ENCODE results near the gene NAA60.
"Not testable (repeated sequence)": the region's sequence is repeated elsewhere in the genome, so short reads cannot be mapped to it uniquely, and the experiment has no call there.

NAA60 gene

GRCh38 chr16:3497771-3498170 lies 54.3 kb downstream of the NAA60 start:
- Histone ChIP-seq H3K4me1 (ENCODE audit: insufficient read depth, low read length, severe bottlenecking) (peaks cover 15% of the 10 kb centered on the region), H3F3A (ENCODE audit: insufficient read depth, low read length) (no peaks in the 10 kb centered on the region), H3K4me3 (ENCODE audit: low read depth, low read length, poor library complexity, severe bottlenecking) (no peak overlapping the region), H3K79me2 (ENCODE audit: insufficient read depth, low read length) (no peaks in the 10 kb centered on the region), H3K4me2 (ENCODE audit: low read length) (no peak overlapping the region), H3K9me2 (ENCODE audit: low read depth, low read length) (no peaks in the 10 kb centered on the region), H4K20me1 (ENCODE audit: insufficient read depth, low read length) (no peaks in the 10 kb centered on the region), H3K36me3 (ENCODE audit: insufficient read depth, low read length) (no peaks in the 10 kb centered on the region), H3K9ac (ENCODE audit: low read length) (no peak overlapping the region), H3K9me3 (ENCODE audit: low read length) (no peaks in the 10 kb centered on the region), H3K27me3 (ENCODE audit: insufficient read depth, low read length) (peaks cover 4% of the 10 kb centered on the region; the same call in 1 of the 2 replicates), H3K27ac (ENCODE audit: low read depth, low read length, poor library complexity, severe bottlenecking) (no peak overlapping the region), H2AFZ (ENCODE audit: low read length) (no peak overlapping the region)
- TF ChIP-seq EZH2 (IDR thresholded peaks at IDR 0.05; ENCODE audit: borderline replicate concordance, low read length) (no peak), CTCF (IDR thresholded peaks at IDR 0.05; ENCODE audit: low read length) (no peak)

- no peak overlapping the region for H3K27ac ChIP-seq (ENCODE audit: low read depth, low read length, poor library complexity, severe bottlenecking)
- H3F3A ChIP-seq (ENCODE audit: insufficient read depth, low read length) = no peaks in the 10 kb centered on the region
- H3K36me3 ChIP-seq (ENCODE audit: insufficient read depth, low read length) = no peaks in the 10 kb centered on the region
- H3K27me3 ChIP-seq (ENCODE audit: insufficient read depth, low read length) = peaks cover 4% of the 10 kb centered on the region; the same call in 1 of the 2 replicates
- no peak for TF ChIP-seq CTCF (IDR thresholded peaks at IDR 0.05; ENCODE audit: low read length)
- no peak overlapping the region for H2AFZ ChIP-seq (ENCODE audit: low read length)
- H4K20me1 ChIP-seq (ENCODE audit: insufficient read depth, low read length) = no peaks in the 10 kb centered on the region
- no peaks in the 10 kb centered on the region for H3K9me2 ChIP-seq (ENCODE audit: low read depth, low read length)
- no peak overlapping the region for H3K9ac ChIP-seq (ENCODE audit: low read length)
- no peak overlapping the region for H3K4me2 ChIP-seq (ENCODE audit: low read length)
- H3K79me2 ChIP-seq (ENCODE audit: insufficient read depth, low read length) = no peaks in the 10 kb centered on the region
- H3K4me1 ChIP-seq (ENCODE audit: insufficient read depth, low read length, severe bottlenecking) = peaks cover 22% of the 10 kb centered on the region
- no peaks in the 10 kb centered on the region for H3K9me3 ChIP-seq (ENCODE audit: low read length)
- H3K4me3 ChIP-seq (ENCODE audit: low read depth, low read length, poor library complexity, severe bottlenecking) = no peak overlapping the region
Measured at GRCh38 chr16:3498988-3499387, 55.5 kb downstream of the NAA60 start.

- Histone ChIP-seq H3K4me3 (ENCODE audit: low read depth, low read length, poor library complexity, severe bottlenecking) (peak overlapping the region; percentile 72), H3K4me2 (ENCODE audit: low read length) (peak overlapping the region; percentile 74), H3K4me1 (ENCODE audit: insufficient read depth, low read length, severe bottlenecking) (peaks cover 22% of the 10 kb centered on the region), H3K9ac (ENCODE audit: low read length) (peak overlapping the region; percentile 62)
- H4K20me1 ChIP-seq (ENCODE audit: insufficient read depth, low read length); H3K36me3 ChIP-seq (ENCODE audit: insufficient read depth, low read length); H3K27me3 ChIP-seq (ENCODE audit: insufficient read depth, low read length); H3F3A ChIP-seq (ENCODE audit: insufficient read depth, low read length); H3K27ac ChIP-seq (ENCODE audit: low read depth, low read length, poor library complexity, severe bottlenecking); H3K79me2 ChIP-seq (ENCODE audit: insufficient read depth, low read length); H3K9me2 ChIP-seq (ENCODE audit: low read depth, low read length); H3K9me3 ChIP-seq (ENCODE audit: low read length); H2AFZ ChIP-seq (ENCODE audit: low read length): not testable (repeated sequence)
Measured at GRCh38 chr16:3501412-3501761, 57.9 kb downstream of the NAA60 start.

GRCh38 chr16:3501783-3502400 lies 58.4 kb downstream of the NAA60 start:
- H2AFZ ChIP-seq (ENCODE audit: low read length) = no peak overlapping the region
- no peaks in the 10 kb centered on the region for H3K9me2 ChIP-seq (ENCODE audit: low read depth, low read length)
- H3K27ac ChIP-seq (ENCODE audit: low read depth, low read length, poor library complexity, severe bottlenecking) = no peak overlapping the region
- no peaks in the 10 kb centered on the region for H3K9me3 ChIP-seq (ENCODE audit: low read length)
- peak overlapping the region; percentile 74; the same call in 1 of the 2 replicates for H3K4me2 ChIP-seq (ENCODE audit: low read length)
- H3K36me3 ChIP-seq (ENCODE audit: insufficient read depth, low read length) = no peaks in the 10 kb centered on the region
- no peak overlapping the region for H3K9ac ChIP-seq (ENCODE audit: low read length)
- H3K27me3 ChIP-seq (ENCODE audit: insufficient read depth, low read length) = no peaks in the 10 kb centered on the region
- H3K4me1 ChIP-seq (ENCODE audit: insufficient read depth, low read length, severe bottlenecking) = peaks cover 22% of the 10 kb centered on the region
- no peaks in the 10 kb centered on the region for H3K79me2 ChIP-seq (ENCODE audit: insufficient read depth, low read length)
- no peaks in the 10 kb centered on the region for H4K20me1 ChIP-seq (ENCODE audit: insufficient read depth, low read length)
- no peaks in the 10 kb centered on the region for H3F3A ChIP-seq (ENCODE audit: insufficient read depth, low read length)
- no peak for TF ChIP-seq CTCF (IDR thresholded peaks at IDR 0.05; ENCODE audit: low read length)
- TF ChIP-seq EZH2 (IDR thresholded peaks at IDR 0.05; ENCODE audit: borderline replicate concordance, low read length) = no peak
- H3K4me3 ChIP-seq (ENCODE audit: low read depth, low read length, poor library complexity, severe bottlenecking) = peak overlapping the region; percentile 72

Data from OCI-LY1 (cell line).